ENCODE results near the gene MCF2L.

MCF2L gene

DNA sequence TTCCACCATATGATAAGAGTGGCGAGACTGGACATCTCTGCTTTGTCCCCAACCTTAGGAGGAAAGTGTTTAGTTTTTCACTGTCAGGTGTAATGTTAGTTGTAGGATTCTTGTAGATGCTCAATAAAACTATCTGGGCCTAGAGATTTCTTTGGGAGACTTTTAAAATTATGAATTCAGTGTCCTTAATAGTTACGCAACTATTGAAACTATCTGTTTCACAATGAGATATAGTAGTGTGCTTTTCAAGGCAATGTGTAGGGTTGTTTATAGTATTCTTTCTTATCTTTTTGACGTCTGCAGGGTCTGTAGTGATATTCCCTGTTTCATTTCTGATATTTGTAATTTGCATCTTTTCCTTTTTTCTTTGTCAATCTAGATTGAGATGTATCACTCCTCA is 103.4 kb downstream of the MCF2L start:
- TF ChIP-seq, protein P1, sequence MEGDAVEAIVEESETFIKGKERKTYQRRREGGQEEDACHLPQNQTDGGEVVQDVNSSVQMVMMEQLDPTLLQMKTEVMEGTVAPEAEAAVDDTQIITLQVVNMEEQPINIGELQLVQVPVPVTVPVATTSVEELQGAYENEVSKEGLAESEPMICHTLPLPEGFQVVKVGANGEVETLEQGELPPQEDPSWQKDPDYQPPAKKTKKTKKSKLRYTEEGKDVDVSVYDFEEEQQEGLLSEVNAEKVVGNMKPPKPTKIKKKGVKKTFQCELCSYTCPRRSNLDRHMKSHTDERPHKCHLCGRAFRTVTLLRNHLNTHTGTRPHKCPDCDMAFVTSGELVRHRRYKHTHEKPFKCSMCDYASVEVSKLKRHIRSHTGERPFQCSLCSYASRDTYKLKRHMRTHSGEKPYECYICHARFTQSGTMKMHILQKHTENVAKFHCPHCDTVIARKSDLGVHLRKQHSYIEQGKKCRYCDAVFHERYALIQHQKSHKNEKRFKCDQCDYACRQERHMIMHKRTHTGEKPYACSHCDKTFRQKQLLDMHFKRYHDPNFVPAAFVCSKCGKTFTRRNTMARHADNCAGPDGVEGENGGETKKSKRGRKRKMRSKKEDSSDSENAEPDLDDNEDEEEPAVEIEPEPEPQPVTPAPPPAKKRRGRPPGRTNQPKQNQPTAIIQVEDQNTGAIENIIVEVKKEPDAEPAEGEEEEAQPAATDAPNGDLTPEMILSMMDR (IDR thresholded peaks at IDR 0.05), result no peak

DNA sequence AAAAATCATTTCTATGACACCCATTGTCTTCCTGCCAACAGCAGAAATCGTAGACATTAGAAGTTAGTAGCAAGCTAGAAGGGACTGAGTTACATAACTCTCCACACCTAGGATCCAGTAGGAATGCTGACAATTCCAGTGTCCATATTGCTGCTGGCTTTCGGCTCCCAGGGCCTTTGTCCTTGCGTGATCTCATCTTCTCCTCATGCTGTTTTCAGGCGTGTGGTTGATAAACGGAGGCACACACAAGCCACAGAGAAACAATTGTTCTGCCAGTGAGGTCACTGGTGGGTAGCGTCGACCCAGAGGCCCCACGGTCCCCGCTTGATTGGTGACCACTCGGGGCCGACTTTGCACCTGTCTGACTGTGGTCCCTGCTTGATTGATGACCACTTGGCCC is 104.9 kb downstream of the MCF2L start:
- TF ChIP-seq, protein P1 (IDR thresholded peaks at IDR 0.05), result no peak

DNA sequence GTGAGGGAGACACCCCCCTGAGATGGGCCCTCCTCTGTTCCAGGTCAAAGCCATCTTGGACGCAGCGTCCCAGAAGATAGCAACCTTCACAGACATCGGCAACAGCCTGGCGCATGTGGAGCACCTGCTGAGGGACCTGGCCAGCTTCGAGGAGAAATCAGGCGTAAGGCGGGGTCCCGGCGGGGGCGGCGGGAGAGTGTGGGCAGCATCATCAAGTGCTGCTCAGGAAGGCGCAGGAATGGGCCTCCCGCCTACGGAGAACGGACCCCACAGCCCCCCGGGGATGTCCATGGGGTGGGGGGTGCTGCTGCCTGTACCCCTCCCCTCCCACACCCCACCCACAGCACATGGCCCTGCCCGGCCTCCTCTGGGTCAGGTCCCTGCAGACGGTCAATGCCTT is 105.4 kb downstream of the MCF2L start:
- TF ChIP-seq, protein P1 (IDR thresholded peaks at IDR 0.05), result no peak

DNA sequence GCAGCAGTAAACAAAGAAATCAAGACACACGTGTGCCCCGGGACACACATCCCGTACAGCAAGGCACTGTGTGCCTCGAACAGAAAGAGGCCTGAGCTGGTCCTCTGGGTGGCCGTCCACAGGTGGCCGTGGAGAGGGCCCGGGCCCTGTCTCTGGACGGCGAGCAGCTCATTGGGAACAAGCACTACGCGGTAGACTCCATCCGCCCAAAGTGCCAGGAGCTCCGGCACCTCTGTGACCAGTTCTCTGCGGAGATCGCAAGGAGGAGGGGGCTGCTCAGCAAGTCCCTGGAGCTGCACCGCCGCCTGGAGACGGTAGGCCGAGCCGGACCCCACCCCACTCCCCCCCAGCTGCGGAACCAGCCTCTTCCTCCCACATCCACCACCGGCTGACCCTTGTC is 105.9 kb downstream of the MCF2L start:
- TF ChIP-seq, protein P1 (IDR thresholded peaks at IDR 0.05), result no peak

DNA sequence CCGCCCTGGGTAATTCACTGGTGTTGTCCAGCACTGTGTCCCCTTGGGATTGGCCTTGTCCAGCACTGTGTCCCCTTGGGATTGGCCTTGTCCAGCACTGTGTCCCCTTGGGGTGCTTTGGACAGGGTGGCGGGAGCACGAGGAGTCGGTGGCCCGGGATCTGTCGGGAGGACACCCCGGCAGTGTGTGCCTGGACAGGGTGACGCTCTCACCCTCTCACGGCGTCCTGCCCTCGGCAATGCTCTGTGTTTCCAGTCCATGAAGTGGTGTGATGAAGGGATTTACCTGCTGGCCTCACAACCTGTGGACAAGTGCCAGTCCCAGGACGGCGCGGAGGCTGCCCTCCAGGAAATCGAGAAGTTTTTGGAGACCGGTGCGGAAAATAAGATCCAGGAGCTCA is 106.7 kb downstream of the MCF2L start:
- TF ChIP-seq, protein P1 (IDR thresholded peaks at IDR 0.05), result no peak

DNA sequence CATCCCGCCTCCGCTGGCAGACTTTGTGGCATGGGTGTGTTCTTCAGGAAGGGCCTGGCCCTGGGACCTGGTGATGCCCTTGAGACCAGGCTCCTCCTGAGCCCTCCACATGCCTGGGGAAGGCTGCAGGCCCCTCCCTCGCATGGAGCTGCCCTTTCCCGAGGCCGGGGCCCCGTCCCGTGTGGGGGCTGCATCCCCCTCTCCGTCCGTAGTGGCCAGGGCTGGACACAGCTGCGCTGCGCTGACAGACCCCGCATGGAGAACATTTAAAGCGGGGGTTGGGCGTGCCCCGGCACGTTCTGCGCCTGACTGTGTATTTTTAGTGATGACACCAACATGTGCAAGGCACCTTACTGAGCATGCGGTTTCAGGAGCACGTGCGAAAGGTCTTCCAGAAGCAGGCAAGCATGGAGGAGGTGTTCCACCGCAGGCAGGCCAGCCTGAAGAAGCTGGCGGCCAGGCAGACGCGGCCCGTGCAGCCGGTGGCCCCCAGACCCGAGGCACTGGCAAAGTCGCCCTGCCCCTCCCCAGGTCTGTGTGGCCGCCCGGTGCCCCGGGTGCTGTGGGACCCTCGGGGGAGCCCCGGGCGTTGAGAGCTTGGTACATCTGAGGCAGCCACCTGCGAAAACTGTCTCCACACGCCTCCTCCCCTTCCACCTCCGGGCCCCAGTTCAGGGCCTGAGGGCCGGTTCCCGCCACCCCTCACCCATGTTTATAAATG is 107.8 kb downstream of the MCF2L start:
- TF ChIP-seq, protein P1 (IDR thresholded peaks at IDR 0.05), result no peak

DNA sequence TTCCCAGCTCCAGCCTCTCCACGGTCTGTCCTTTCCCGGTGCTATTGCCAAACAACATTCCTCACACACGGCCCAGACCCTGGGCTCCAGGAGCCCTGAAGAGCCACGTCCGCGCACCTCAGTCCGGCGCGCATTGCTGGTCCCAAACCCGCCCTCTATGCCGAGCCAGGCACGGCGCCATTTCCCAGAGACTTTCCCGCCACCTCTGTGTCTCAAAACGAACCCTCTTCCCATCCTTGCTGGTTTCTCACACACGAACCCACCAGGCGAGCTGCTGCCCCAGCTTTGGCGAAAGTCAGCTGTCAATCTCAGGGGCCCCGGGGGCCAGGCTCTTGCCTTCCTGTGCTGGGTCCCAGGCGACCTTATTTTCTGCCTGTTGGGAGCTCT is 108.5 kb downstream of the MCF2L start:
- TF ChIP-seq, protein P1 (IDR thresholded peaks at IDR 0.05), result no peak

All from LNCAP (cell line).